Measurements from ENCODE around the gene SCAMP2.

SCAMP2 gene

GRCh38 chr15:74821790-74822158 lies 51.4 kb downstream of the SCAMP2 start:
- DNase-seq (ENCODE audit: low read depth in 3 of 3, low spot score in 1 of 3) = no peak

GRCh38 chr15:74821091-74821789 lies 51.9 kb downstream of the SCAMP2 start:
- DNase-seq (ENCODE audit: low read depth in 3 of 3, low spot score in 1 of 3) = no peak

DNA sequence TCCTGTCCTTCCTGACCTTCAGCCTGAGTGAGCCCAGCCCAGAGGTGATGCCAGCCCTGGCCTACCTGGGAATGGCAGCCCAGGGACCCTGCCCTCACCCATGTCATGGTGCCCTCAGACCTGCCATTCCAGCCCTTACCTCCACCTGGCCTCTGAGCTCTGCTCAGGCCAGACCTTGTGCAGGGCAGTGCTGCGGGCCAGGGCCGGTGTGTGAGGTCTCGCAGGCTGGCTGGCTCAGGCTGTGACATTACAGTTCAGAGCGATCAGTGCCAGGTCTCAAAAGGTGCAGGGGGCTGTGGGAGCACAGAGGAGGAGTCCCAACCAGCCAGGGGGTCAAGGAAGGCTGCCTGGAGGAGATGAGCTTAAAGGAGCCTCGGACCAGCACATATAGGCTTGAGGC lies 53.1 kb downstream of the SCAMP2 start:
- DNase-seq (ENCODE audit: low read depth in 3 of 3, low spot score in 1 of 3) = no peak

DNA sequence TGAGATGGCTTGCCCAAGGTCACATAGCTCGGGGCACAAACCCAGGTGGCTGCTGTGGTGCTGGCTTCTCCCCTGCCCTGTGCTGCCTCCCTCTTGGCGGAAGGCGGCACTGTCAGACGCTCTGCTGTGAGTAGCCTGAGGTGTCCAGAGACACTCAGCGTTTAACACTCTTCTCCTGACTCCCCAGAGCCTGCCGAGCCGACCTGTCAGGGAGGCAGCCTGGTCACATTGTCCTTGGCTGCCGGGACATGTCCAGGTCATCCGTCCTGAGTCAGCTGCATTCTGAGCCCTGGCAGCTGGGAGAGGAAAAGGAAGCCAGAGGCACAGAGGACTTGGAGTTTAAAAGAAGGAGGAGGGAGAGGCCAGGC lies 55.8 kb downstream of the SCAMP2 start:
- no peak for DNase-seq (ENCODE audit: low read depth in 3 of 3, low spot score in 1 of 3)

- no peak for DNase-seq (ENCODE audit: low read depth in 3 of 3, low spot score in 1 of 3)
Measured at GRCh38 chr15:74816624-74817369, 56.4 kb downstream of the SCAMP2 start.

DNA sequence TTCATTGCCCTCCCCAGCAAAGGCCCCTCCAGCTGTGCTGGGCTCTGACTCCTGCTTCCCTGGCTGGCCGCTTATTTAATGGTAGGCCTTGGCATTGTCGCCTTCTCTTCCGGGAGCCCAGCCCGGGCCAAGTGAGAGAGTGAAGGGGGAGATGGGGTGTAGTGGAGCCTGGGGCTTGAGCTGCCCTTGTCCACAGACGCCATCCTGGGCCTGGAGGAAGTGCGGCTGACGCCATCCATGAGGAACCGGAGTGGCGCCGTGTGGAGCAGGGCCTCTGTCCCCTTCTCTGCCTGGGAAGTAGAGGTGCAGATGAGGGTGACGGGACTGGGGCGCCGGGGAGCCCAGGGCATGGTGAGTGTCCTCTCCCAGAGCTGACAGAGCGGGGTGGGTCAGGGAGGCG lies 57.2 kb downstream of the SCAMP2 start:
- no peak for DNase-seq (ENCODE audit: low read depth in 3 of 3, low spot score in 1 of 3)

DNA sequence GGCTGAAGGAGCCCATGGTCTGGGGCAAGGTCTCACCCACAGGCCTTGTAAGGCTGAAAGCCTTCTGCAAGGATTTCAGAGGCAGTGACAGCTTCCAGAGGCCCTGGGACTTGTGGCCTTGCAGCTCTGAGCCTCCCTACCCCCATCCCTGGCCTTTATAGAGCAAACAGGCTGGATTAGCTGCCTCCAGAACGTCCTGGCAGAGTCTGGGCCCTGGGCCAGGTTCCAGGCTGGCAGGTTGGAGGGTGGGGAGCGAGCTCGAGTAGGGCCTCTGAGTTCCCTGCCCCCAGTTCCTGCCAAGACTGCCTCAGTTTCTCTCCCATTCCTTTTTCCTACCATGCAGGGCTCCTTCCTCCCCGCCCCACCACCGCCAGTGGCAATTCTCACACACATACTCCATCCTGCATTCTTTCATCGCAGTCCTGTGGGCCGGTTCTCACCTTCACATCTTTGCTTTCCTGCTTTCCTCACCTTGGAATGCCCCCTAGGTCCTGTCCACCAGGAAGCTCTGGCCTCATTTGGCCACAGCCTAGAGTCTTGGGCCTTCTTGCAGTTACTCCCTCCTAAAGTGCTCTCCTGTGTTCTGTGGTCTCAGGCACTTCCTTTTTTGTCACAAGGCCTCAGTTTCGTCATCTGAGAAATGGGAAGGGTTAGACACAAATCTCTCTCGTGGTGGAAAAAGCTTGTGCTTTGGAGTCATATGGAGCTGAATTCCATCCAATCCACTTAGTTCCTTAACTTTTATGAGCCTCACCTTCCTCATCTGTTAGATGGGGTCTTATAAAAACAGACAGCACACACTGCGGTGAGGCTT lies 57.8 kb downstream of the SCAMP2 start:
- DNase-seq (ENCODE audit: low read depth in 3 of 3, low spot score in 1 of 3) = no peak

GRCh38 chr15:74812533-74812932 lies 60.6 kb downstream of the SCAMP2 start, which contains the start of gene LMAN1L:
LMAN1L (plus strand) TSS chr15:74812835; CDS start chr15:74812855, 20 bp downstream.
- DNase-seq (ENCODE audit: low read depth in 3 of 3, low spot score in 1 of 3) = no peak

- no peak for DNase-seq (ENCODE audit: low read depth in 3 of 3, low spot score in 1 of 3)
Measured at GRCh38 chr15:74809956-74810355, 63.2 kb downstream of the SCAMP2 start.

GRCh38 chr15:74809242-74809641 lies 63.9 kb downstream of the SCAMP2 start:
- no peak for DNase-seq (ENCODE audit: low read depth in 3 of 3, low spot score in 1 of 3)

GRCh38 chr15:74808840-74809229 lies 64.3 kb downstream of the SCAMP2 start:
- no peak for DNase-seq (ENCODE audit: low read depth in 3 of 3, low spot score in 1 of 3)

- DNase-seq (ENCODE audit: low read depth in 3 of 3, low spot score in 1 of 3) = no peak
Measured at GRCh38 chr15:74808078-74808839, 64.9 kb downstream of the SCAMP2 start.

GRCh38 chr15:74807282-74807681 lies 65.9 kb downstream of the SCAMP2 start:
- no peak for DNase-seq (ENCODE audit: low read depth in 3 of 3, low spot score in 1 of 3)

DNA sequence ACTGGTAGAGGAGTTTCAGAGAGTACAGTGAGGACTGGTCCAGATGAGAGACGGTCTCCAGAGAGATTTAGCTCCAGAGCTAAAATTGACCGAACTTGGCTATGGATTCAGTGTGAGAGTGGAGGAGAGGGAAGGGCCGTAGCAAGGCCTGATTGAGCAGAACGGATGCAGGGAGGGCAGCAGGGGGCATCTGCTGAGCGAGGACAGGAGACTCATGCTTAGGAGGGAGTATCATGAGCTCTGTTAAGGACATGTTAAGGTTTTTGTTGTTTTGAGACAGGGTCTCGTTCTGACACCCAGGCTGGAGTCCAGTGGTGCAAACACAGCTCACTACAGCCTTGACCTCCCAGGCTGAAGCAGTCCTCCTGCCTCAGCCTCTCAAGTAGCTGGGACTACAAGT lies 68.2 kb downstream of the SCAMP2 start:
- no peak for DNase-seq (ENCODE audit: low read depth in 3 of 3, low spot score in 1 of 3)

DNA sequence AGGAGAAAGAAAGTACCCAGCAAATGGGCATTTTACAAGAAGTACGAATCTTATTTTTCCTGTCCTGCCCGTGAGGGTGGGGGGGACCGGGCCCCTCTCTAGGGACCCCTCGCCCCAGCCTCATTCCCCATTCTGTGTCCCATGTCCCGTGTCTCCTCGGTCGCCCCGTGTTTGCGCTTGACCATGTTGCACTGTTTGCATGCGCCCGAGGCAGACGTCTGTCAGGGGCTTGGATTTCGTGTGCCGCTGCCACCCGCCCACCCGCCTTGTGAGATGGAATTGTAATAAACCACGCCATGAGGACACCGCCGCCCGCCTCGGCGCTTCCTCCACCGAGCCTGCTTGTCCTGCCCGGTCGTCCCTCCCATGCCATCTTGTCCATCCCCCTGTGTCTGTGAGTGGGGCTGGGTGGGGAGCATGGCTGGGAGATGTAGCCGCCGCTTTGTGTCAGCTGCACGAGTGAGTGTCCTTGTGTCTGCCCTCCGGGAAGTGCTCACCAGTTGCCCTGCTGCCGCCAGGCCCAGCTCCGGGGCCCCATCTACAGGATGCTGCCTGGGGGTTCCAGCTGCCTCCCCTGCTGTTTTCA lies 70.2 kb downstream of the SCAMP2 start:
- DNase-seq (ENCODE audit: low read depth in 3 of 3, low spot score in 1 of 3) = no peak

GRCh38 chr15:74802290-74802689 lies 70.9 kb downstream of the SCAMP2 start:
- DNase-seq (ENCODE audit: low read depth in 3 of 3, low spot score in 1 of 3) = no peak

- no peak for DNase-seq (ENCODE audit: low read depth in 3 of 3, low spot score in 1 of 3)
Measured at GRCh38 chr15:74801311-74801997, 71.7 kb downstream of the SCAMP2 start.

- DNase-seq (ENCODE audit: low read depth in 3 of 3, low spot score in 1 of 3) = no peak
Measured at GRCh38 chr15:74800559-74801094, 72.5 kb downstream of the SCAMP2 start.

GRCh38 chr15:74799856-74800558 lies 73.2 kb downstream of the SCAMP2 start:
- peak; percentile 68 to 82 (median 75) for DNase-seq (ENCODE audit: low read depth in 3 of 3, low spot score in 1 of 3)

Measured in stimulated activated CD4-positive, alpha-beta T cell treated with anti-CD3 and anti-CD28 coated beads, TNF-alpha, amount 100 ng/mL, for 1 hour (primary cell).